NCI-H1048 (cell line): ENCODE results near the gene ZFR2.

ENCODE experiments used
- DNase-seq: peaks from one replicate; lab custom pipeline; 2025; lab: John Stamatoyannopoulos, UW

ZFR2 gene

GRCh38 chr19:3813473-3814392, 55.1 kb downstream of the ZFR2 start:
- no peak for DNase-seq

- no peak for DNase-seq
These were observed 58.0 kb downstream of the ZFR2 start for GRCh38 chr19:3810708-3811355.

GRCh38 chr19:3809881-3810707, 58.7 kb downstream of the ZFR2 start:
- no peak for DNase-seq

- DNase-seq: no peak
These were observed 60.3 kb downstream of the ZFR2 start for GRCh38 chr19:3808420-3809143.

GRCh38 chr19:3807574-3808354, 61.1 kb downstream of the ZFR2 start:
- no peak for DNase-seq

GRCh38 chr19:3807131-3807480, 61.7 kb downstream of the ZFR2 start:
- DNase-seq: no peak

- no peak for DNase-seq
These were observed 63.0 kb downstream of the ZFR2 start for GRCh38 chr19:3805859-3806258.

GRCh38 chr19:3804429-3804828, 64.4 kb downstream of the ZFR2 start:
- DNase-seq: no peak

GRCh38 chr19:3803986-3804385, 64.9 kb downstream of the ZFR2 start:
- DNase-seq: no peak

GRCh38 chr19:3803114-3803888, 65.5 kb downstream of the ZFR2 start:
- DNase-seq: no peak

- no peak for DNase-seq
These were observed 67.3 kb downstream of the ZFR2 start for GRCh38 chr19:3801412-3802096.

GRCh38 chr19:3800996-3801395, 67.8 kb downstream of the ZFR2 start:
- DNase-seq: no peak

- DNase-seq: no peak
These were observed 70.7 kb downstream of the ZFR2 start for GRCh38 chr19:3798137-3798536.

GRCh38 chr19:3796358-3796757, 72.5 kb downstream of the ZFR2 start:
- no peak for DNase-seq

GRCh38 chr19:3793799-3794198, 75.0 kb downstream of the ZFR2 start:
- DNase-seq: no peak

GRCh38 chr19:3792114-3792513, 76.7 kb downstream of the ZFR2 start:
- no peak for DNase-seq

- no peak for DNase-seq
These were observed 77.9 kb downstream of the ZFR2 start for GRCh38 chr19:3790941-3791340.

- DNase-seq: no peak
These were observed 78.6 kb downstream of the ZFR2 start for GRCh38 chr19:3790209-3790734.

- DNase-seq: no peak
These were observed 79.7 kb downstream of the ZFR2 start for GRCh38 chr19:3788996-3789778.
